Mucosa of descending colon (tissue), 3 donors: Measurements from ENCODE around the gene TSFM. TPM values are rescaled to one million over a fixed set of nuclear protein-coding genes. Genes with fewer than 3 reads are reported as not detected.

Experiments used
- ATAC-seq: fragments of 200-7000 bp; cut with Tn5 transposase; one replicate; pipeline ENCODE4 v1.9.1; 2020; ENCODE audit warnings: mild to moderate bottlenecking, moderate library complexity
- DNase-seq, 3 donors: peaks; one replicate each; pipeline ENCODE4 v3.0.0-alpha.2; 2020
- H3K36me3 ChIP-seq: fragments of 200-600 bp; one replicate; pipeline ENCODE4 v1.8.0; 2021; ENCODE audit warnings: low read depth, mild to moderate bottlenecking
- H3K4me1 ChIP-seq: fragments of 200-600 bp; one replicate; pipeline ENCODE4 v1.8.0; 2021; ENCODE audit warnings: low read depth, mild to moderate bottlenecking
- H3K4me3 ChIP-seq: fragments of 200-600 bp; one replicate; pipeline ENCODE4 v1.8.0; 2021; ENCODE audit warnings: mild to moderate bottlenecking
- H3K9me3 ChIP-seq: fragments of 200-600 bp; one replicate; pipeline ENCODE4 v1.8.0; 2021; ENCODE audit warnings: mild to moderate bottlenecking
- CTCF ChIP-seq: fragments of 200-600 bp; IDR thresholded peaks from one replicate; pipeline ENCODE4 v1.8.0; 2022; ENCODE audit warnings: antibody characterized with exemption, mild to moderate bottlenecking
- intact Hi-C, 2 donors: fragments of 100-400 bp; cut with DNase I in 1 of 2; cut with micrococcal nuclease in 1 of 2; formaldehyde crosslinking; loops; one replicate each; pipeline versions ENCODE4 v1.11.0 to v1.11.1; 2022; cut with DNase I, micrococcal nuclease
- total RNA-seq, 3 donors: library from RNA; stranded (reverse); fragmentation: NEBNext Ultra II Directional in 2 of 3; extraction: Animal tissue kit (Norgen Biotek cat#: 25700) in 2 of 3; gene quantifications; one replicate each; pipeline versions ENCODE4 v1.2.1 to v1.2.4, GENCODE V29; 2021 to 2023
- donor health status: DM: no; HTN: no; CAD: no; lungs with moderate emphysema.
- donor health status: DM: no; HTN: no; CAD: no.
- donor health status: DM: no; HTN: yes; CAD: no.

Gene TSFM
- total RNA-seq, 3 donors from 2014 or later: 26.1 to 32.9 (median 29.0) TPM

- H3K9me3 ChIP-seq: no peaks in the 10 kb centered on the region
- DNase-seq: no peak
- intact Hi-C loops: no loop called here
- no peak for ATAC-seq
- no peak overlapping the region for H3K4me3 ChIP-seq
- no peaks in the 10 kb centered on the region for H3K36me3 ChIP-seq
- peaks cover 7% of the 10 kb centered on the region for H3K4me1 ChIP-seq
- no peak for TF ChIP-seq CTCF
Observed at GRCh38 chr12:57777367-57777766, 5.2 kb upstream of the TSFM start.

- peaks cover 6% of the 10 kb centered on the region for H3K4me1 ChIP-seq
- intact Hi-C loops: no loop called here
- DNase-seq (no peak), ATAC-seq (no peak)
- no peak for TF ChIP-seq CTCF
- no peak overlapping the region for H3K4me3 ChIP-seq
- no peaks in the 10 kb centered on the region for H3K36me3 ChIP-seq
- no peaks in the 10 kb centered on the region for H3K9me3 ChIP-seq
Observed at GRCh38 chr12:57777911-57778310, 4.7 kb upstream of the TSFM start.

- Histone ChIP-seq H3K36me3 (no peaks in the 10 kb centered on the region), H3K4me3 (no peak overlapping the region), H3K4me1 (peaks cover 10% of the 10 kb centered on the region), H3K9me3 (no peaks in the 10 kb centered on the region)
- intact Hi-C loops: no loop called here
- DNase-seq (no peak), ATAC-seq (no peak)
- no peak for TF ChIP-seq CTCF
Observed at GRCh38 chr12:57779736-57780135, 2.9 kb upstream of the TSFM start.

GRCh38 chr12:57780284-57780897, 2.2 kb upstream of the TSFM start:
- H3K4me3 ChIP-seq: no peak overlapping the region
- DNase-seq: no peak
- no peaks in the 10 kb centered on the region for H3K9me3 ChIP-seq
- no peaks in the 10 kb centered on the region for H3K36me3 ChIP-seq
- intact Hi-C loops: no loop called here
- TF ChIP-seq CTCF: no peak
- H3K4me1 ChIP-seq: peaks cover 10% of the 10 kb centered on the region
- no peak for ATAC-seq

- peaks cover 10% of the 10 kb centered on the region for H3K4me1 ChIP-seq
- no peak for TF ChIP-seq CTCF
- H3K9me3 ChIP-seq: no peaks in the 10 kb centered on the region
- DNase-seq (no peak), ATAC-seq (no peak)
- intact Hi-C loops: no loop called here
- H3K4me3 ChIP-seq: no peak overlapping the region
- peaks cover 2% of the 10 kb centered on the region for H3K36me3 ChIP-seq
Observed at GRCh38 chr12:57781244-57781643, 1.3 kb upstream of the TSFM start.

GRCh38 chr12:57781801-57782200, 786 bp upstream of the TSFM start:
- ATAC-seq (no peak), DNase-seq (no peak)
- H3K36me3 ChIP-seq: peaks cover 8% of the 10 kb centered on the region
- H3K4me1 ChIP-seq: peaks cover 10% of the 10 kb centered on the region
- H3K9me3 ChIP-seq: no peaks in the 10 kb centered on the region
- no peak overlapping the region for H3K4me3 ChIP-seq
- intact Hi-C loops: no loop called here
- no peak for TF ChIP-seq CTCF
